Esophagus squamous epithelium (tissue), 5 donors: ENCODE data around the gene ADGRV1. TPM values are rescaled to one million over a fixed set of nuclear protein-coding genes. Genes with fewer than 3 reads are reported as not detected.

Source experiments
- DNase-seq: peaks from one replicate; lab custom pipeline; 2025; lab: John Stamatoyannopoulos, UW
- H3K27ac ChIP-seq, 4 donors: fragments of 200-600 bp; sonication (generic); one replicate each; pipeline ENCODE4 v1.5.1; 2016 to 2019; ENCODE audit warnings: mild to moderate bottlenecking in 1 of 4
- H3K27me3 ChIP-seq, 4 donors: fragments of 200-600 bp; sonication (generic); 1 replicate in 3 of 4; 2 replicates in 1 of 4; pipeline versions ENCODE4 v1.5.1 to v1.6.0; 2017 to 2021; ENCODE audit warnings: antibody characterized with exemption in 1 of 4
- H3K36me3 ChIP-seq, 3 donors: fragments of 200-600 bp; sonication (generic); one replicate each; pipeline ENCODE4 v1.5.1; 2016 to 2019
- H3K4me1 ChIP-seq, 3 donors: fragments of 200-600 bp; sonication (generic); one replicate each; pipeline ENCODE4 v1.5.1; 2017 to 2019
- H3K4me3 ChIP-seq, 4 donors: fragments of 200-600 bp; sonication (generic); 1 replicate in 3 of 4; 2 replicates in 1 of 4; pipeline ENCODE4 v1.5.1; 2016 to 2019; ENCODE audit warnings: mild to moderate bottlenecking in 2 of 4, moderate library complexity in 1 of 4
- H3K9me3 ChIP-seq, 3 donors: fragments of 200-600 bp; sonication (generic); one replicate each; pipeline ENCODE4 v1.5.1; 2016 to 2019
- POLR2A ChIP-seq, 4 donors: fragments of 450-650 bp; IDR thresholded peaks; one replicate each; pipeline ENCODE4 v1.6.1; 2017; ENCODE audit warnings: antibody characterized with exemption in 4 of 4, mild to moderate bottlenecking in 4 of 4, moderate library complexity in 3 of 4
- WGBS, 2 donors: methylation state at CpG; one replicate each; pipeline ENCODE4 v1.1.5; 2018; 5-methylcytosine and 5-hydroxymethylcytosine counted together
- intact Hi-C: fragments of 100-400 bp; cut with DNase I; formaldehyde crosslinking; loops from one replicate; pipeline ENCODE4 v1.15.0; 2022
- total RNA-seq, 4 donors: library from RNA; depleted of rRNA; stranded (reverse); fragments of >200 nt; gene quantifications; one replicate each; pipeline ENCODE4 v1.1.0, GENCODE V29; 2016
- TF ChIP-seq, protein P1 (sequence below), 6 experiments: fragments of 450-650 bp in 4 of 6; fragments of 200-600 bp in 2 of 6; sonication (generic) in 2 of 6; IDR thresholded peaks; one replicate each; pipeline ENCODE4 v1.5.1; 2016 to 2019; ENCODE audit warnings: antibody characterized with exemption in 6 of 6, mild to moderate bottlenecking in 4 of 6, moderate library complexity in 4 of 6
- donor health status: DM: yes; HTN: yes; CAD: no.

Gene ADGRV1
- total RNA-seq, 4 donors from 2014 or later = 1.9 to 14.1 (median 4.0) TPM

- Histone ChIP-seq H3K36me3 (no peaks in the 10 kb centered on the region), H3K27me3 (no peaks in the 10 kb centered on the region), H3K4me1 (no peaks in the 10 kb centered on the region), H3K9me3 (no peaks in the 10 kb centered on the region), H3K27ac (no peak overlapping the region), H3K4me3 (no peak overlapping the region)
- TF ChIP-seq POLR2A (IDR thresholded peaks at IDR 0.05) = no peak
- TF ChIP-seq, protein P1, sequence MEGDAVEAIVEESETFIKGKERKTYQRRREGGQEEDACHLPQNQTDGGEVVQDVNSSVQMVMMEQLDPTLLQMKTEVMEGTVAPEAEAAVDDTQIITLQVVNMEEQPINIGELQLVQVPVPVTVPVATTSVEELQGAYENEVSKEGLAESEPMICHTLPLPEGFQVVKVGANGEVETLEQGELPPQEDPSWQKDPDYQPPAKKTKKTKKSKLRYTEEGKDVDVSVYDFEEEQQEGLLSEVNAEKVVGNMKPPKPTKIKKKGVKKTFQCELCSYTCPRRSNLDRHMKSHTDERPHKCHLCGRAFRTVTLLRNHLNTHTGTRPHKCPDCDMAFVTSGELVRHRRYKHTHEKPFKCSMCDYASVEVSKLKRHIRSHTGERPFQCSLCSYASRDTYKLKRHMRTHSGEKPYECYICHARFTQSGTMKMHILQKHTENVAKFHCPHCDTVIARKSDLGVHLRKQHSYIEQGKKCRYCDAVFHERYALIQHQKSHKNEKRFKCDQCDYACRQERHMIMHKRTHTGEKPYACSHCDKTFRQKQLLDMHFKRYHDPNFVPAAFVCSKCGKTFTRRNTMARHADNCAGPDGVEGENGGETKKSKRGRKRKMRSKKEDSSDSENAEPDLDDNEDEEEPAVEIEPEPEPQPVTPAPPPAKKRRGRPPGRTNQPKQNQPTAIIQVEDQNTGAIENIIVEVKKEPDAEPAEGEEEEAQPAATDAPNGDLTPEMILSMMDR (IDR thresholded peaks at IDR 0.05) = no peak
- intact Hi-C loops = no loop called here
- no peak for DNase-seq
- WGBS, 2 donors = 82 to 87% methylated on average over 2 of the region's 2 CpGs
These were observed 510.8 kb downstream of the ADGRV1 start for GRCh38 chr5:91069364-91069763.

GRCh38 chr5:91070761-91071550 is 512.4 kb downstream of the ADGRV1 start:
- intact Hi-C loops = no loop called here

GRCh38 chr5:91072881-91073280 is 514.3 kb downstream of the ADGRV1 start:
- no peak overlapping the region for H3K27ac ChIP-seq
- WGBS, 2 donors = 63 to 65% methylated on average over 2 of the region's 2 CpGs

More at GRCh38 chr5:91070761-91071550, 512.4 kb downstream of the ADGRV1 start:
- Histone ChIP-seq H3K36me3 (no peaks in the 10 kb centered on the region), H3K9me3 (no peaks in the 10 kb centered on the region), H3K4me1 (no peaks in the 10 kb centered on the region), H3K4me3 (no peak overlapping the region), H3K27ac (no peak overlapping the region), H3K27me3 (no peaks in the 10 kb centered on the region)
- DNase-seq = no peak
- no peak for TF ChIP-seq POLR2A (IDR thresholded peaks at IDR 0.05)
- TF ChIP-seq, protein P1 (IDR thresholded peaks at IDR 0.05) = no peak
- WGBS, 2 donors = 75 to 80% methylated on average over 2 of the region's 2 CpGs

GRCh38 chr5:91074615-91075014 is 516.0 kb downstream of the ADGRV1 start:
- DNase-seq = no peak
- no peak overlapping the region for H3K4me3 ChIP-seq

More at GRCh38 chr5:91072881-91073280, 514.3 kb downstream of the ADGRV1 start:
- H3K4me3 ChIP-seq = no peak overlapping the region
- H3K27me3 ChIP-seq = no peaks in the 10 kb centered on the region
- no peak for DNase-seq
- no peaks in the 10 kb centered on the region for H3K36me3 ChIP-seq
- H3K9me3 ChIP-seq = no peaks in the 10 kb centered on the region
- H3K4me1 ChIP-seq = no peaks in the 10 kb centered on the region
- intact Hi-C loops = no loop called here
- TF ChIP-seq, protein P1 (IDR thresholded peaks at IDR 0.05) = no peak
- no peak for TF ChIP-seq POLR2A (IDR thresholded peaks at IDR 0.05)

DNA sequence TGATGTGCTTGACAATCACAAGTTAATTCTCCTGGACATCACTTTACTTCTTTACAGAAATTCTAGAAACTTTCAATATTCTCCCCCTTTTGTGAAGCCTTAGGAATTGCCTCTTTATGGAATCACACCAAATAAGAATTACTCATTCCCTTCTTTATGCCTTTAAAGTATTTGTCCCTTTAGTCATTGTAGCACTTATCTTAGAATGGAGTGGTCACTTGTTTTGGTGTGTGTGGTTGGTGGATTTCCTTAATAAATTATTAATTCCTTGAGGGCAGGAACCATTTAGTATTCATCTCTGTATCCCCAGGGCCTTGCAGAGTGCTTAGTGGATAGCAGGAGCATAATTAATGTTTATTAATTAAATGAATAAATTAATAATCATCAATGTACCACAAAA is 517.5 kb downstream of the ADGRV1 start:
- intact Hi-C loops = no loop called here
- H3K9me3 ChIP-seq = no peaks in the 10 kb centered on the region
- no peaks in the 10 kb centered on the region for H3K36me3 ChIP-seq
- no peak overlapping the region for H3K4me3 ChIP-seq
- H3K27me3 ChIP-seq = no peaks in the 10 kb centered on the region
- no peak for TF ChIP-seq POLR2A (IDR thresholded peaks at IDR 0.05)
- H3K4me1 ChIP-seq = peaks cover 0 to 17% (median 7%) of the 10 kb centered on the region in 3 donors
- no peak overlapping the region for H3K27ac ChIP-seq
- DNase-seq = no peak

More at GRCh38 chr5:91074615-91075014, 516.0 kb downstream of the ADGRV1 start:
- TF ChIP-seq, protein P1 (IDR thresholded peaks at IDR 0.05) = peak in 3 of 6 experiments; percentile 7 to 42 (median 17)
- TF ChIP-seq POLR2A (IDR thresholded peaks at IDR 0.05) = no peak
- H3K27ac ChIP-seq = no peak overlapping the region
- intact Hi-C loops = no loop called here
- no peaks in the 10 kb centered on the region for H3K27me3 ChIP-seq
- no peaks in the 10 kb centered on the region for H3K9me3 ChIP-seq
- WGBS, 2 donors = 74 to 80% methylated on average over 1 of the region's 1 CpG
- no peaks in the 10 kb centered on the region for H3K36me3 ChIP-seq
- H3K4me1 ChIP-seq = peaks cover 0 to 15% (median 7%) of the 10 kb centered on the region in 3 donors
